Lower leg skin (tissue), 4 donors: ENCODE results near the gene CD74. TPM values are rescaled to one million over a fixed set of nuclear protein-coding genes. Genes with fewer than 3 reads are reported as not detected.

Experiments
- DNase-seq, 2 donors: peaks; one replicate each; pipeline ENCODE4 v3.0.0-alpha.2; 2019; ENCODE audit warnings: low spot score in 2 of 2
- H3K4me3 ChIP-seq: fragments of 200-600 bp; sonication (generic); 2 replicates; pipeline ENCODE4 v1.5.1; 2017; ENCODE audit warnings: mild to moderate bottlenecking, low read depth; ENCODE audit not compliant: poor library complexity, severe bottlenecking
- CTCF ChIP-seq, 3 donors: fragments of 450-650 bp; IDR thresholded peaks; one replicate each; pipeline ENCODE4 v1.5.1; 2016; ENCODE audit warnings: antibody characterized with exemption in 3 of 3, mild to moderate bottlenecking in 3 of 3, moderate library complexity in 2 of 3
- POLR2A ChIP-seq, 2 donors: fragments of 450-650 bp; IDR thresholded peaks; one replicate each; pipeline ENCODE4 v1.6.1; 2016 to 2017; ENCODE audit warnings: antibody characterized with exemption in 2 of 2, mild to moderate bottlenecking in 1 of 2, moderate library complexity in 1 of 2
- WGBS, 2 donors: methylation state at CpG; one replicate each; pipeline ENCODE4 v1.1.5; 2018; 5-methylcytosine and 5-hydroxymethylcytosine counted together
- intact Hi-C: fragments of 100-400 bp; cut with DNase I; formaldehyde crosslinking; loops from one replicate; pipeline ENCODE4 v1.15.0; 2023; ENCODE audit warnings: low total_unique reads
- total RNA-seq, 4 donors: library from RNA; depleted of rRNA; stranded (reverse); fragments of >200 nt; gene quantifications; one replicate each; pipeline ENCODE4 v1.1.0, GENCODE V29; 2016

CD74 gene
- total RNA-seq, 4 donors from 2014 or later, result 500 to 762 (median 613) TPM

DNA sequence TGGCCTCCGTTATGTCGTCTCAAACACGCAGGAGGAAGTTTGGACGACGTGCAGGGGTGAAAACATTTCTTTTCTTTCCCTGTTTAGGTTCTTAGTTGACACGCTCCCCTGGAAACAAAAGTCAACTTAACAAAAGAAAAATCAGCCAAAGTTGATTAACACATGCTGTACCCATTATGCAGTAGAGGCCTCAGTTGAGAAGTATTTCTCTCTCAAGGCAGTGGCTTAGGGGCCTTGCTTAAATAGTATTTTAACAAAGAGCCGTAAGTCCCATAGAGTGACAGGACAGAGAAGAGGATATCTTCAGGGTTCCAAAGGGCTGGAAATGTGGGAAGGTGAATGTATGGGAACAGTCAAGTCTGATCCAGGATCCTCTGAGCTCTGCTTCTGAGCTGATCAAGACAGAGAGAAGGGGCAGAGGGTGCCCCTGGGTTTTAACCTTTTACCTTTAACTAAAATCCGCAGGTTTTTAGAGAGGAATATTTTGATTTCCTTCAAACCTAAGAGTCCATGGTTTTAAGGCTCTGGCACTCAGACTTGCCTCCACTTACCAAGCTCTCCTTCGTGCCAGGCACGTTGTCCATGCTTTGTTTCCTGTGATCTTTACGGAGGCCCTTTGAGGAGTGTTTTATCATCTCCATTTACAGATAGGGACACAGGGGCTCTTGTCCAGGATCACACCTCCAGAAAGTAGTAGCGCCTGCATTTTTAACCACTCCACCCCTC, 629 bp upstream of the CD74 start:
- no peak for DNase-seq

GRCh38 chr5:150411245-150411979, 1.3 kb downstream of the CD74 start:
- intact Hi-C loops, result no loop called here
- TF ChIP-seq POLR2A (IDR thresholded peaks at IDR 0.05) (no peak), CTCF (IDR thresholded peaks at IDR 0.05) (no peak)
- H3K4me3 ChIP-seq, result no peak overlapping the region
- DNase-seq, result no peak
- WGBS, 2 donors, result 62 to 72% methylated on average over 5 of the region's 5 CpGs

More for the DNA sequence above, 629 bp upstream of the CD74 start:
- no peak for TF ChIP-seq POLR2A (IDR thresholded peaks at IDR 0.05)
- no peak for TF ChIP-seq CTCF (IDR thresholded peaks at IDR 0.05)
- WGBS, 2 donors, result 74 to 79% methylated on average over 12 of the region's 12 CpGs
- H3K4me3 ChIP-seq, result no peak overlapping the region
- intact Hi-C loops, result no loop called here

DNA sequence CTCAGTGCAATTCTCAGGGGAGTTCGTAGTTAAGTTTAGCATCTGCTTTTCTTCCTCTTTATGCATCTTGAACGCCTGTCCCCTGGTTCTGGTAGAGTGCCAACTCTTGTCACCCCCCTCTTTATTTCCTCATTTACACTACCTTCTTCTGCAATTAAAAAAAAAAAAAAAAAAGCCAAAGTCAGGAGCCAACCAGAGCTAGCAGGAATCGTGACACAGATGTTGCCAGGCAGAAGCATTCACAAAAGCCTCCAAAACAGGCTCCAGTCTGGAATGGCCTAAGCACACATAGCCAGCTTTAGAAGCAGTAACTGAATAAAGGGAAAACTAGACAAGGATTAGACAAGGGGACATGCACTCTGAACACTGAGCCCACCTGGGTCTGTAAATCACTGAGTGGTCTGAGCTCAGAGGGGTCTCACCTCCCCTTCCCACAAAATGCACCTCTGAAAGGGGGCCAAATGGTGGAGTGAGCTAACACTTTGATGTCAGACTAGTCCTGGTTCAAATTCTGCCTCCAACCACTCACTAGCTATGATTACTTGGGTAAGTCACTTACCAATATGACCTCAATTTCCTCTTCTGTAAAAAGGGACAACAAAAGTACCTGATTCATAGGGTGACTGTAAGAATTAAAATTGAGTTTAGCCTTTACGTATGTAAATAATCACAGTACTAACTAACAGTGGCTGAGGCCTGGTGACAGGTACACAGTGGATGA, 2.0 kb downstream of the CD74 start:
- 26 to 32% methylated on average over 4 of the region's 4 CpGs for WGBS, 2 donors
- intact Hi-C loops, result no loop called here
- peak in 1 of 2 donors; percentile 79 for DNase-seq
- TF ChIP-seq CTCF (IDR thresholded peaks at IDR 0.05) (no peak), POLR2A (IDR thresholded peaks at IDR 0.05) (no peak)
- H3K4me3 ChIP-seq, result no peak overlapping the region

DNA sequence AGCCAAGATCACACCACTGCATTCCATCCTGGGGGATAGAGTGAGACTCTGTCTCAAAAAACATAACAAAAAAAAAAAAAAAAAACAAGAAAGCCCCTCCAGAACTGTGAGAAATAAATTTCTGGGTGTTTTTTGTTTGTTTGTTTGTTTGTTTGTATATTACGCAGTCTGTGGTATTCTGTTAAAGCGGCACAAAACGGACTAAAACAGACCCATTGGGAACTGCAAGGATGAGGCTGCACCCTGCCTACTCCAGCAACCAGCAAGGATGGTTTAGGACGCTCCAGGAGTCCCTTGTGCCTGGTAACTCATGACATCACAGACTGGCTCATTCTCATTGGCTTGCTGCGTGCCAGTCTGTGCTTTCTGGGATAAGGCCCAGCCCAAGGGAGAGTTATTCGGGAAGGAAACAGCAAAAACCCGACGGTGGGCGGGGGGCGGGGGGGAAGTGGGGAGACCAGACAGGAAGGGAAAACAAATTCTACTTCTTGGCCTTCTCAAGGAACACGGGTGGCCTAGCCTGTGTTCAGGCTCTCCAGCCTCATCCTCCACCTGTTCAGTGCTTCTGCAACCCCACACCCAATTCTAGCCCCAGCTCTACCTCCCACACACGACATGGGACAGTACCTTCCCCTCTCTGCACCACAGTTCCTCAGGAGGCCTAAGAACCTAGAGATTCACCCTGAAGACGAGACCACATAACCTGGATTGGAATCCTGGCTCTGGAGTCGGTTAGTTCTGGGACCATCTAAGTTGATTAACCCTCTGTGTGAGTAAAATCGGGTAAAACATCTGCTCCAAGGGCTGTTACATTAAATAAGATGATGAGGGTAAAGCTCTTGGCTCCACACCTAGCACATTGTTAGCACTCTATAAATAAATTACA, 2.8 kb downstream of the CD74 start:
- WGBS, 2 donors, result 10% methylated on average over 15 of the region's 15 CpGs
- no peak overlapping the region for H3K4me3 ChIP-seq
- no peak for TF ChIP-seq CTCF (IDR thresholded peaks at IDR 0.05)
- no peak for TF ChIP-seq POLR2A (IDR thresholded peaks at IDR 0.05)
- intact Hi-C loops, result no loop called here
- DNase-seq, result peak; percentile 84 to 91

GRCh38 chr5:150408231-150408943, 4.3 kb downstream of the CD74 start:
- TF ChIP-seq POLR2A (IDR thresholded peaks at IDR 0.05), result no peak
- TF ChIP-seq CTCF (IDR thresholded peaks at IDR 0.05), result no peak
- no peak overlapping the region for H3K4me3 ChIP-seq
- 92% methylated on average over 8 of the region's 8 CpGs for WGBS, 2 donors
- intact Hi-C loops, result no loop called here
- DNase-seq, result no peak
